Measurements from ENCODE around the gene IFTAP. TPM values are rescaled to one million over a fixed set of nuclear protein-coding genes. Genes with fewer than 3 reads are reported as not detected.

IFTAP gene
- total RNA-seq, 1 donor from 2014 or later: 17.3 TPM

DNA sequence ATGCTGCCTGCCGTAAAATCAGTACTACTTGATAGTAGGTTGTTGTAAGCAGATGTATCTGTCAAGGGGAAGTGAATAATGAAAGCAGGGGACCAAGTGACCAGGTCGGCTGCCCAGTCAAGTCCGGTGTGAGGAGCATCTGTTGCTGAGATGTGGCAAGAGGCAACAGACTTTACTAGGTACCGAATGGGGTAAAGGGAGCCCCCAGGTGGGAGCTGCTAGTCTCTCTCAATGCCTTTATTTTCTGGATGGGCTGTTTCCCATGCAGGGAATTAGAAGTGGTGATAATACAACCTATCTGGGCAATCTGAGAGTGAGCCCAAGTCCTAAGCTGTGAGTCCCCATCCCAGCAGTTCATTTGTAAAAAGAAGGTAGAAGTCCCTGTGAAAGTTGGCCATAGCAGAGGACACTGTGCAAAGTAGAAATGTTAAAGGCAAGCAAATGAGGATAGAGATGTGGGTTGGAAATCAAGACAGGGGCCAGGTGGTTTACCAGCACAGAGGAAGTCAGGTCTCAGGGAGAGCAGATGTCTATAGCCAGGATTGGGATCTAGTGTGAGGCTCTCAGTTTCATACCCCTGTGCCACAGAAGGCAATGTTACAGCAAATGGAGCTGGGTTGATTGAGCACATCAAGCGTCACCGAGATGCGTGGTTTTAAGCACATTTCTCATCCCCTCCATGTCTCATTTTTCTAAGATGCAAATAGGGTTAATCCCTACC is 94.4 kb downstream of the IFTAP start:
- no peaks in the 10 kb centered on the region for H3K36me3 Mint-ChIP-seq (ENCODE audit: low read depth, unreplicated experiment)

DNA sequence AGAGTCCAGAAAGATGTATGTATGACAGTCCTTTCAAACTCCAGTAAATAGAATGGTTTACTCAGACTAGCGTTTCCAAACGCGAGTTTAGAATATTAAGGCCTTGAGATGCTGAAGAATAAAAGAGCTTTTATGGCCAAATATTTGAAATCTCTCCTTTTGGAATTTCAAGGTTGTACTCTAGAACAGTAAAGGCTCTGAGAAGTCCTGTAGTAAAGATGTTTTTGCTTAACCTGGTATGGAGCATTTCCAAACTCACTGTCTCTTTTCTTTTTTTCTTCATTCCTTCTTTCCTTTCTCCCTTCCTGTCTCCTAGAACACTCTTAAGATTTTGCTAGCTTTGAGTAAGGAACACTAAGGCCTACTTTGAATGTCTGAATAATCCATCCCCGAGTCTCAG is 95.1 kb downstream of the IFTAP start:
- H3K9ac ChIP-seq (ENCODE audit: low read length): no peak overlapping the region
- no peaks in the 10 kb centered on the region for H3K4me1 ChIP-seq (ENCODE audit: insufficient read depth, low read length)
- peaks cover 9% of the 10 kb centered on the region for H3K27me3 Mint-ChIP-seq (ENCODE audit: low read depth, unreplicated experiment)
- no peaks in the 10 kb centered on the region for H3K79me2 ChIP-seq (ENCODE audit: insufficient read depth, low read length)
- H3K4me2 ChIP-seq (ENCODE audit: low read length): no peak overlapping the region
- H2AFZ ChIP-seq (ENCODE audit: low read depth, low read length): no peak overlapping the region
- H3K27ac Mint-ChIP-seq (ENCODE audit: unreplicated experiment): no peak overlapping the region
- no peaks in the 10 kb centered on the region for H3K36me3 Mint-ChIP-seq (ENCODE audit: low read depth, unreplicated experiment)
- no peaks in the 10 kb centered on the region for H3K4me1 Mint-ChIP-seq (ENCODE audit: low read depth, unreplicated experiment)
- H3K9me3 ChIP-seq (ENCODE audit: insufficient read depth, low read depth, low read length): no peaks in the 10 kb centered on the region
- FAIRE-seq (no peak), DNase-seq (ENCODE audit: low read depth) (no peak)
- H3K27me3 ChIP-seq (ENCODE audit: insufficient read depth, low read length): no peaks in the 10 kb centered on the region
- no peaks in the 10 kb centered on the region for H4K20me1 ChIP-seq (ENCODE audit: insufficient read depth, low read length)
- H3K4me3 Mint-ChIP-seq (ENCODE audit: unreplicated experiment): no peak overlapping the region
- no peak overlapping the region for H3K27ac ChIP-seq (ENCODE audit: low read depth, low read length)
- no peaks in the 10 kb centered on the region for H3K36me3 ChIP-seq (ENCODE audit: insufficient read depth, low read length)
- no peaks in the 10 kb centered on the region for H3K9me3 Mint-ChIP-seq (ENCODE audit: unreplicated experiment)
- no peak overlapping the region for H3K4me3 ChIP-seq (ENCODE audit: insufficient read depth, low read depth, low read length)
- TF ChIP-seq EZH2 (IDR thresholded peaks at IDR 0.05; ENCODE audit: insufficient read depth, low read length): no peak
- TF ChIP-seq, protein P1, sequence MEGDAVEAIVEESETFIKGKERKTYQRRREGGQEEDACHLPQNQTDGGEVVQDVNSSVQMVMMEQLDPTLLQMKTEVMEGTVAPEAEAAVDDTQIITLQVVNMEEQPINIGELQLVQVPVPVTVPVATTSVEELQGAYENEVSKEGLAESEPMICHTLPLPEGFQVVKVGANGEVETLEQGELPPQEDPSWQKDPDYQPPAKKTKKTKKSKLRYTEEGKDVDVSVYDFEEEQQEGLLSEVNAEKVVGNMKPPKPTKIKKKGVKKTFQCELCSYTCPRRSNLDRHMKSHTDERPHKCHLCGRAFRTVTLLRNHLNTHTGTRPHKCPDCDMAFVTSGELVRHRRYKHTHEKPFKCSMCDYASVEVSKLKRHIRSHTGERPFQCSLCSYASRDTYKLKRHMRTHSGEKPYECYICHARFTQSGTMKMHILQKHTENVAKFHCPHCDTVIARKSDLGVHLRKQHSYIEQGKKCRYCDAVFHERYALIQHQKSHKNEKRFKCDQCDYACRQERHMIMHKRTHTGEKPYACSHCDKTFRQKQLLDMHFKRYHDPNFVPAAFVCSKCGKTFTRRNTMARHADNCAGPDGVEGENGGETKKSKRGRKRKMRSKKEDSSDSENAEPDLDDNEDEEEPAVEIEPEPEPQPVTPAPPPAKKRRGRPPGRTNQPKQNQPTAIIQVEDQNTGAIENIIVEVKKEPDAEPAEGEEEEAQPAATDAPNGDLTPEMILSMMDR (IDR thresholded peaks at IDR 0.05; ENCODE audit: insufficient read depth, low read depth, low read length): no peak

More for the DNA sequence above, 94.4 kb downstream of the IFTAP start:
- TF ChIP-seq EZH2 (IDR thresholded peaks at IDR 0.05; ENCODE audit: insufficient read depth, low read length): no peak
- TF ChIP-seq, protein P1 (IDR thresholded peaks at IDR 0.05; ENCODE audit: insufficient read depth, low read depth, low read length): no peak
- no peak overlapping the region for H3K4me3 ChIP-seq (ENCODE audit: insufficient read depth, low read depth, low read length)
- H3K4me2 ChIP-seq (ENCODE audit: low read length): no peak overlapping the region
- FAIRE-seq (no peak), DNase-seq (ENCODE audit: low read depth) (no peak)
- H4K20me1 ChIP-seq (ENCODE audit: insufficient read depth, low read length): no peaks in the 10 kb centered on the region
- H3K27me3 Mint-ChIP-seq (ENCODE audit: low read depth, unreplicated experiment): peaks cover 9% of the 10 kb centered on the region
- H3K4me1 Mint-ChIP-seq (ENCODE audit: low read depth, unreplicated experiment): no peaks in the 10 kb centered on the region
- no peaks in the 10 kb centered on the region for H3K9me3 Mint-ChIP-seq (ENCODE audit: unreplicated experiment)
- H3K27me3 ChIP-seq (ENCODE audit: insufficient read depth, low read length): no peaks in the 10 kb centered on the region
- no peak overlapping the region for H2AFZ ChIP-seq (ENCODE audit: low read depth, low read length)
- H3K79me2 ChIP-seq (ENCODE audit: insufficient read depth, low read length): no peaks in the 10 kb centered on the region
- no peaks in the 10 kb centered on the region for H3K9me3 ChIP-seq (ENCODE audit: insufficient read depth, low read depth, low read length)
- H3K27ac Mint-ChIP-seq (ENCODE audit: unreplicated experiment): no peak overlapping the region
- no peak overlapping the region for H3K9ac ChIP-seq (ENCODE audit: low read length)
- H3K36me3 ChIP-seq (ENCODE audit: insufficient read depth, low read length): no peaks in the 10 kb centered on the region
- H3K4me1 ChIP-seq (ENCODE audit: insufficient read depth, low read length): no peaks in the 10 kb centered on the region
- no peak overlapping the region for H3K4me3 Mint-ChIP-seq (ENCODE audit: unreplicated experiment)
- no peak overlapping the region for H3K27ac ChIP-seq (ENCODE audit: low read depth, low read length)

DNA sequence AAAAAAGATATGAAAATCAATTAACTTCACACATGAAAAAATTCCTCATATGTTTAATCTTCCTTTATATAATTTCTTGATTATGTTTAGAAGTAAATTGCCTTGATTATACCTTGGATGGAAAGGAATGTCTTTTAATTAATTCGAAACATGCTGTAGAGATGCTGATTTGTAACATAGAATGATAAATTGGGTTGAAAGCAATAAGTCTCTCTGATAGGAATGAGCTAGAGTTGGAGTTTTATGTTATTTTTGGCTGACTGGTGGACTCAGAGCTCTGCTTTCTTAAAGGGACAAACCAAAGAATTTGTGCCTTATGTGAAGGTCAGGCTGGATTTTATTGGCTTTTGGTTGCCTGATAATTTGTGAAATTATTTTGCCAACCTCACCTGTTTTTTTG is 98.4 kb downstream of the IFTAP start:
- H3K27ac Mint-ChIP-seq (ENCODE audit: unreplicated experiment): no peak overlapping the region
- no peak for TF ChIP-seq EZH2 (IDR thresholded peaks at IDR 0.05; ENCODE audit: insufficient read depth, low read length)
- TF ChIP-seq, protein P1 (IDR thresholded peaks at IDR 0.05; ENCODE audit: insufficient read depth, low read depth, low read length): no peak
- no peak overlapping the region for H3K9ac ChIP-seq (ENCODE audit: low read length)
- no peak for FAIRE-seq
- peaks cover 5% of the 10 kb centered on the region for H3K27me3 Mint-ChIP-seq (ENCODE audit: low read depth, unreplicated experiment)
- no peaks in the 10 kb centered on the region for H3K9me3 Mint-ChIP-seq (ENCODE audit: unreplicated experiment)
- H3K79me2 ChIP-seq (ENCODE audit: insufficient read depth, low read length): no peaks in the 10 kb centered on the region
- no peaks in the 10 kb centered on the region for H3K27me3 ChIP-seq (ENCODE audit: insufficient read depth, low read length)
- H3K4me3 ChIP-seq (ENCODE audit: insufficient read depth, low read depth, low read length): no peak overlapping the region
- no peak for DNase-seq (ENCODE audit: low read depth)
- no peaks in the 10 kb centered on the region for H3K9me3 ChIP-seq (ENCODE audit: insufficient read depth, low read depth, low read length)
- no peaks in the 10 kb centered on the region for H3K36me3 Mint-ChIP-seq (ENCODE audit: low read depth, unreplicated experiment)
- no peaks in the 10 kb centered on the region for H4K20me1 ChIP-seq (ENCODE audit: insufficient read depth, low read length)
- no peaks in the 10 kb centered on the region for H3K36me3 ChIP-seq (ENCODE audit: insufficient read depth, low read length)
- H3K4me1 Mint-ChIP-seq (ENCODE audit: low read depth, unreplicated experiment): no peaks in the 10 kb centered on the region
- no peak overlapping the region for H2AFZ ChIP-seq (ENCODE audit: low read depth, low read length)
- no peak overlapping the region for H3K4me3 Mint-ChIP-seq (ENCODE audit: unreplicated experiment)
- H3K4me1 ChIP-seq (ENCODE audit: insufficient read depth, low read length): no peaks in the 10 kb centered on the region
- no peak overlapping the region for H3K27ac ChIP-seq (ENCODE audit: low read depth, low read length)
- no peak overlapping the region for H3K4me2 ChIP-seq (ENCODE audit: low read length)

Data from astrocyte (in vitro differentiated cells and primary cell).